NB4 (cell line): ENCODE measurements around the gene MLN.

Source experiments
- POLR2A ChIP-seq: IDR thresholded peaks from 2 replicates; pipeline ENCODE4 v1.6.1; 2011; ENCODE audit warnings: mild to moderate bottlenecking; ENCODE audit not compliant: insufficient read length; ENCODE audit errors: extremely low read depth
- TF ChIP-seq, protein P1 (sequence below): IDR thresholded peaks from one replicate; pipeline ENCODE4 v1.5.1; 2012; ENCODE audit warnings: low read depth, low read length

GRCh38 chr6:33815854-33816253, 12.1 kb upstream of the MLN start:
- TF ChIP-seq, protein P1, sequence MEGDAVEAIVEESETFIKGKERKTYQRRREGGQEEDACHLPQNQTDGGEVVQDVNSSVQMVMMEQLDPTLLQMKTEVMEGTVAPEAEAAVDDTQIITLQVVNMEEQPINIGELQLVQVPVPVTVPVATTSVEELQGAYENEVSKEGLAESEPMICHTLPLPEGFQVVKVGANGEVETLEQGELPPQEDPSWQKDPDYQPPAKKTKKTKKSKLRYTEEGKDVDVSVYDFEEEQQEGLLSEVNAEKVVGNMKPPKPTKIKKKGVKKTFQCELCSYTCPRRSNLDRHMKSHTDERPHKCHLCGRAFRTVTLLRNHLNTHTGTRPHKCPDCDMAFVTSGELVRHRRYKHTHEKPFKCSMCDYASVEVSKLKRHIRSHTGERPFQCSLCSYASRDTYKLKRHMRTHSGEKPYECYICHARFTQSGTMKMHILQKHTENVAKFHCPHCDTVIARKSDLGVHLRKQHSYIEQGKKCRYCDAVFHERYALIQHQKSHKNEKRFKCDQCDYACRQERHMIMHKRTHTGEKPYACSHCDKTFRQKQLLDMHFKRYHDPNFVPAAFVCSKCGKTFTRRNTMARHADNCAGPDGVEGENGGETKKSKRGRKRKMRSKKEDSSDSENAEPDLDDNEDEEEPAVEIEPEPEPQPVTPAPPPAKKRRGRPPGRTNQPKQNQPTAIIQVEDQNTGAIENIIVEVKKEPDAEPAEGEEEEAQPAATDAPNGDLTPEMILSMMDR, result no peak
- TF ChIP-seq POLR2A, result no peak
